ENCODE measurements around the gene RLF. TPM values are rescaled to one million over a fixed set of nuclear protein-coding genes. Genes with fewer than 3 reads are reported as not detected.

Gene RLF
- total RNA-seq, 1 experiment from 2014 or later = 15.7 TPM

- no peaks in the 10 kb centered on the region for H3K9me3 ChIP-seq (ENCODE audit: control insufficient read depth, insufficient read depth, low read depth, low read length)
- peaks cover 9% of the 10 kb centered on the region; the same call in 1 of the 2 replicates for H3K36me3 ChIP-seq (ENCODE audit: control insufficient read depth, insufficient read depth, low read length)
- H3K27ac ChIP-seq (ENCODE audit: low read length) = no peak overlapping the region
- ATAC-seq = no peak
- in situ Hi-C loops (cut with HindIII; ENCODE audit: low pct_unique_long_range_greater_than_20kb, low sequenced_read_pairs) (no loop called here), intact Hi-C loops (cut with micrococcal nuclease; ENCODE audit: unreplicated experiment) (no loop called here)
- no peaks in the 10 kb centered on the region for H3K27me3 ChIP-seq (ENCODE audit: control insufficient read depth, insufficient read depth, low read length)
- TF ChIP-seq POLR2AphosphoS5 (IDR thresholded peaks at IDR 0.05; ENCODE audit: low read depth, low read length) = no peak
- TF ChIP-seq SIN3A (IDR thresholded peaks at IDR 0.05; ENCODE audit: borderline replicate concordance, insufficient read depth, low read depth, low read length) = no peak
- TF ChIP-seq REST (IDR thresholded peaks at IDR 0.05; ENCODE audit: insufficient read depth in 1 of 2, low read depth in 2 of 2, low read length in 1 of 2) = no peak
- TF ChIP-seq TCF7L2 (IDR thresholded peaks at IDR 0.05; ENCODE audit: low read depth, low read length) = no peak
- TF ChIP-seq, protein P1, sequence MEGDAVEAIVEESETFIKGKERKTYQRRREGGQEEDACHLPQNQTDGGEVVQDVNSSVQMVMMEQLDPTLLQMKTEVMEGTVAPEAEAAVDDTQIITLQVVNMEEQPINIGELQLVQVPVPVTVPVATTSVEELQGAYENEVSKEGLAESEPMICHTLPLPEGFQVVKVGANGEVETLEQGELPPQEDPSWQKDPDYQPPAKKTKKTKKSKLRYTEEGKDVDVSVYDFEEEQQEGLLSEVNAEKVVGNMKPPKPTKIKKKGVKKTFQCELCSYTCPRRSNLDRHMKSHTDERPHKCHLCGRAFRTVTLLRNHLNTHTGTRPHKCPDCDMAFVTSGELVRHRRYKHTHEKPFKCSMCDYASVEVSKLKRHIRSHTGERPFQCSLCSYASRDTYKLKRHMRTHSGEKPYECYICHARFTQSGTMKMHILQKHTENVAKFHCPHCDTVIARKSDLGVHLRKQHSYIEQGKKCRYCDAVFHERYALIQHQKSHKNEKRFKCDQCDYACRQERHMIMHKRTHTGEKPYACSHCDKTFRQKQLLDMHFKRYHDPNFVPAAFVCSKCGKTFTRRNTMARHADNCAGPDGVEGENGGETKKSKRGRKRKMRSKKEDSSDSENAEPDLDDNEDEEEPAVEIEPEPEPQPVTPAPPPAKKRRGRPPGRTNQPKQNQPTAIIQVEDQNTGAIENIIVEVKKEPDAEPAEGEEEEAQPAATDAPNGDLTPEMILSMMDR (IDR thresholded peaks at IDR 0.05) = no peak
- ChIA-PET CTCF (interaction anchor here (1.5 kb wide), 1 partner anchor 138 kb away, joined by 5 read pairs; no protein-coding TSS in a partner anchor), POLR2A (no interaction called here)
- no TSS peak for BruUV-seq (replicated peaks)
- no peak overlapping the region for H3K4me3 ChIP-seq (ENCODE audit: low read depth in 2 of 2, low read length in 2 of 2)
- H3K4me1 ChIP-seq (ENCODE audit: control insufficient read depth, insufficient read depth, low read length) = no peaks in the 10 kb centered on the region
- no peak for DNase-seq (ENCODE audit: low read depth, low spot score)
These were observed 120.7 kb downstream of the RLF start for GRCh38 chr1:40281853-40282252.

Other genes with a start within 250 kb of the RLF start
- 1.2 TPM for gene MFSD2A, start 206.2 kb upstream of the RLF start, total RNA-seq (2021; ENCODE audit: unreplicated experiment)
- gene CAP1, start 120.7 kb upstream of the RLF start, total RNA-seq (2021; ENCODE audit: unreplicated experiment) = 463 TPM
- gene PPT1, start 64.1 kb upstream of the RLF start, total RNA-seq (2021; ENCODE audit: unreplicated experiment) = 158 TPM
- gene TMCO2, start 86.5 kb downstream of the RLF start, total RNA-seq (2021; ENCODE audit: unreplicated experiment) = not detected
- 65.4 TPM for gene ZMPSTE24, start 96.8 kb downstream of the RLF start, total RNA-seq (2021; ENCODE audit: unreplicated experiment)
- 2.9 TPM for gene COL9A2, start 155.9 kb downstream of the RLF start, total RNA-seq (2021; ENCODE audit: unreplicated experiment)
- 21.5 TPM for gene SMAP2, start 212.3 kb downstream of the RLF start, total RNA-seq (2021; ENCODE audit: unreplicated experiment)